Measurements from ENCODE around the gene PAK3.

Gene PAK3

GRCh38 chrX:111110098-111110775 is 14.2 kb downstream of the PAK3 start:
- in situ Hi-C loops (cut with HindIII; ENCODE audit: low pct_unique_long_range_greater_than_20kb, low sequenced_read_pairs), result no loop called here
- DNase-seq (ENCODE audit: low read depth in 1 of 2, low spot score in 1 of 2), result no peak
- TF ChIP-seq JUND (IDR thresholded peaks at IDR 0.05; ENCODE audit: low read depth), result no peak

GRCh38 chrX:111114806-111115205 is 18.8 kb downstream of the PAK3 start:
- in situ Hi-C loops (cut with HindIII; ENCODE audit: low pct_unique_long_range_greater_than_20kb, low sequenced_read_pairs), result no loop called here
- no peak for DNase-seq (ENCODE audit: low read depth in 1 of 2, low spot score in 1 of 2)
- no peak for TF ChIP-seq JUND (IDR thresholded peaks at IDR 0.05; ENCODE audit: low read depth)

- no peak for DNase-seq (ENCODE audit: low read depth in 1 of 2, low spot score in 1 of 2)
- TF ChIP-seq JUND (IDR thresholded peaks at IDR 0.05; ENCODE audit: low read depth), result no peak
- in situ Hi-C loops (cut with HindIII; ENCODE audit: low pct_unique_long_range_greater_than_20kb, low sequenced_read_pairs), result no loop called here
Measured at GRCh38 chrX:111116666-111117065, 20.7 kb downstream of the PAK3 start.

GRCh38 chrX:111119341-111119740 is 23.4 kb downstream of the PAK3 start:
- in situ Hi-C loops (cut with HindIII; ENCODE audit: low pct_unique_long_range_greater_than_20kb, low sequenced_read_pairs), result no loop called here
- DNase-seq (ENCODE audit: low read depth in 1 of 2, low spot score in 1 of 2), result no peak
- no peak for TF ChIP-seq JUND (IDR thresholded peaks at IDR 0.05; ENCODE audit: low read depth)

- DNase-seq (ENCODE audit: low read depth in 1 of 2, low spot score in 1 of 2), result no peak
- no peak for TF ChIP-seq JUND (IDR thresholded peaks at IDR 0.05; ENCODE audit: low read depth)
- in situ Hi-C loops (cut with HindIII; ENCODE audit: low pct_unique_long_range_greater_than_20kb, low sequenced_read_pairs), result no loop called here
Measured at GRCh38 chrX:111123125-111123524, 27.1 kb downstream of the PAK3 start.

GRCh38 chrX:111123606-111124179 is 27.7 kb downstream of the PAK3 start:
- no peak for TF ChIP-seq JUND (IDR thresholded peaks at IDR 0.05; ENCODE audit: low read depth)
- in situ Hi-C loops (cut with HindIII; ENCODE audit: low pct_unique_long_range_greater_than_20kb, low sequenced_read_pairs), result no loop called here
- DNase-seq (ENCODE audit: low read depth in 1 of 2, low spot score in 1 of 2), result no peak

GRCh38 chrX:111124418-111124817 is 28.4 kb downstream of the PAK3 start:
- no peak for TF ChIP-seq JUND (IDR thresholded peaks at IDR 0.05; ENCODE audit: low read depth)
- no peak for DNase-seq (ENCODE audit: low read depth in 1 of 2, low spot score in 1 of 2)
- in situ Hi-C loops (cut with HindIII; ENCODE audit: low pct_unique_long_range_greater_than_20kb, low sequenced_read_pairs), result no loop called here

GRCh38 chrX:111127038-111127437 is 31.0 kb downstream of the PAK3 start:
- no peak for TF ChIP-seq JUND (IDR thresholded peaks at IDR 0.05; ENCODE audit: low read depth)
- DNase-seq (ENCODE audit: low read depth in 1 of 2, low spot score in 1 of 2), result no peak

GRCh38 chrX:111129921-111130320 is 33.9 kb downstream of the PAK3 start:
- in situ Hi-C loops (cut with HindIII; ENCODE audit: low pct_unique_long_range_greater_than_20kb, low sequenced_read_pairs), result no loop called here
- DNase-seq (ENCODE audit: low read depth in 1 of 2, low spot score in 1 of 2), result no peak
- no peak for TF ChIP-seq JUND (IDR thresholded peaks at IDR 0.05; ENCODE audit: low read depth)

More at GRCh38 chrX:111127038-111127437, 31.0 kb downstream of the PAK3 start:
- in situ Hi-C loops (cut with HindIII; ENCODE audit: low pct_unique_long_range_greater_than_20kb, low sequenced_read_pairs), result no loop called here

- no peak for TF ChIP-seq JUND (IDR thresholded peaks at IDR 0.05; ENCODE audit: low read depth)
- in situ Hi-C loops (cut with HindIII; ENCODE audit: low pct_unique_long_range_greater_than_20kb, low sequenced_read_pairs), result no loop called here
- DNase-seq (ENCODE audit: low read depth in 1 of 2, low spot score in 1 of 2), result no peak
Measured at GRCh38 chrX:111131572-111131971, 35.6 kb downstream of the PAK3 start.

- TF ChIP-seq JUND (IDR thresholded peaks at IDR 0.05; ENCODE audit: low read depth), result no peak
- no peak for DNase-seq (ENCODE audit: low read depth in 1 of 2, low spot score in 1 of 2)
- in situ Hi-C loops (cut with HindIII; ENCODE audit: low pct_unique_long_range_greater_than_20kb, low sequenced_read_pairs), result no loop called here
Measured at GRCh38 chrX:111133389-111133788, 37.4 kb downstream of the PAK3 start.

GRCh38 chrX:111145878-111146277 is 49.9 kb downstream of the PAK3 start:
- TF ChIP-seq JUND (IDR thresholded peaks at IDR 0.05; ENCODE audit: low read depth), result no peak
- no peak for DNase-seq (ENCODE audit: low read depth in 1 of 2, low spot score in 1 of 2)
- in situ Hi-C loops (cut with HindIII; ENCODE audit: low pct_unique_long_range_greater_than_20kb, low sequenced_read_pairs), result no loop called here

- in situ Hi-C loops (cut with HindIII; ENCODE audit: low pct_unique_long_range_greater_than_20kb, low sequenced_read_pairs), result no loop called here
Measured at GRCh38 chrX:111151764-111152163, 55.8 kb downstream of the PAK3 start.

GRCh38 chrX:111159232-111159631 is 63.2 kb downstream of the PAK3 start:
- DNase-seq (ENCODE audit: low read depth in 1 of 2, low spot score in 1 of 2), result no peak
- no peak for TF ChIP-seq JUND (IDR thresholded peaks at IDR 0.05; ENCODE audit: low read depth)
- in situ Hi-C loops (cut with HindIII; ENCODE audit: low pct_unique_long_range_greater_than_20kb, low sequenced_read_pairs), result no loop called here

More at GRCh38 chrX:111151764-111152163, 55.8 kb downstream of the PAK3 start:
- TF ChIP-seq JUND (IDR thresholded peaks at IDR 0.05; ENCODE audit: low read depth), result no peak
- no peak for DNase-seq (ENCODE audit: low read depth in 1 of 2, low spot score in 1 of 2)

Measured in T47D (cell line).